Measurements from ENCODE around the gene HIP1R.
A peak's percentile ranks its signal among the peaks of the same experiment; 100 is the strongest.

Gene HIP1R

GRCh38 chr12:122859303-122860039 is 24.2 kb downstream of the HIP1R start:
- no peak for TF ChIP-seq CTCF (IDR thresholded peaks at IDR 0.05; ENCODE audit: extremely low read depth, insufficient read depth, missing control alignments)
- in situ Hi-C loops (cut with MboI; ENCODE audit: low pct_unique_long_range_greater_than_20kb, low sequenced_read_pairs, unreplicated experiment) = loop anchor here (5.0 kb wide), 1 partner anchor 93 kb away; no protein-coding TSS in a partner anchor
- DNase-seq (ENCODE audit: low spot score) = no peak

GRCh38 chr12:122860040-122860853 is 25.0 kb downstream of the HIP1R start:
- peak; percentile 92 for DNase-seq (ENCODE audit: low spot score)

GRCh38 chr12:122860854-122861586 is 25.8 kb downstream of the HIP1R start:
- TF ChIP-seq CTCF (IDR thresholded peaks at IDR 0.05; ENCODE audit: extremely low read depth, insufficient read depth, missing control alignments) = no peak
- in situ Hi-C loops (cut with MboI; ENCODE audit: low pct_unique_long_range_greater_than_20kb, low sequenced_read_pairs, unreplicated experiment) = loop anchor here (5.0 kb wide), 1 partner anchor 91 kb away; no protein-coding TSS in a partner anchor
- no peak for DNase-seq (ENCODE audit: low spot score)

More at GRCh38 chr12:122860040-122860853, 25.0 kb downstream of the HIP1R start:
- in situ Hi-C loops (cut with MboI; ENCODE audit: low pct_unique_long_range_greater_than_20kb, low sequenced_read_pairs, unreplicated experiment) = loop anchor here (5.0 kb wide), 1 partner anchor 92 kb away; no protein-coding TSS in a partner anchor
- TF ChIP-seq CTCF (IDR thresholded peaks at IDR 0.05; ENCODE audit: extremely low read depth, insufficient read depth, missing control alignments) = peak; percentile 94

GRCh38 chr12:122861587-122861970 is 26.3 kb downstream of the HIP1R start:
- TF ChIP-seq CTCF (IDR thresholded peaks at IDR 0.05; ENCODE audit: extremely low read depth, insufficient read depth, missing control alignments) = no peak
- DNase-seq (ENCODE audit: low spot score) = no peak
- in situ Hi-C loops (cut with MboI; ENCODE audit: low pct_unique_long_range_greater_than_20kb, low sequenced_read_pairs, unreplicated experiment) = loop anchor here (5.0 kb wide), 1 partner anchor 91 kb away; no protein-coding TSS in a partner anchor

GRCh38 chr12:122862110-122862634 is 26.9 kb downstream of the HIP1R start:
- no peak for DNase-seq (ENCODE audit: low spot score)
- in situ Hi-C loops (cut with MboI; ENCODE audit: low pct_unique_long_range_greater_than_20kb, low sequenced_read_pairs, unreplicated experiment) = loop anchor here (5.0 kb wide), 1 partner anchor 90 kb away; no protein-coding TSS in a partner anchor
- no peak for TF ChIP-seq CTCF (IDR thresholded peaks at IDR 0.05; ENCODE audit: extremely low read depth, insufficient read depth, missing control alignments)

Measured in GM13977 (cell line).